GM12865 (cell line): ENCODE data around the gene MEG3.
"Not testable (repeated sequence)": the region's sequence is repeated elsewhere in the genome, so short reads cannot be mapped to it uniquely, and the experiment has no call there.

Experiments
- DNase-seq: peaks from one replicate; pipeline ENCODE4 v3.0.0; 2010; ENCODE audit warnings: low read depth
- H3K4me3 ChIP-seq: 2 replicates; pipeline ENCODE4 v1.5.1; 2011; ENCODE audit warnings: mild to moderate bottlenecking, low read depth, low read length, control low read depth
- TF ChIP-seq, protein P1 (sequence below): IDR thresholded peaks from 2 replicates; pipeline ENCODE4 v1.5.1; 2011; ENCODE audit warnings: low read length, control low read depth, low read depth, inconsistent platforms; ENCODE audit not compliant: insufficient read depth; ENCODE audit errors: missing control alignments

MEG3 gene

GRCh38 chr14:100796946-100797345, 29.0 kb upstream of the MEG3 start:
- no peak for DNase-seq
- TF ChIP-seq, protein P1, sequence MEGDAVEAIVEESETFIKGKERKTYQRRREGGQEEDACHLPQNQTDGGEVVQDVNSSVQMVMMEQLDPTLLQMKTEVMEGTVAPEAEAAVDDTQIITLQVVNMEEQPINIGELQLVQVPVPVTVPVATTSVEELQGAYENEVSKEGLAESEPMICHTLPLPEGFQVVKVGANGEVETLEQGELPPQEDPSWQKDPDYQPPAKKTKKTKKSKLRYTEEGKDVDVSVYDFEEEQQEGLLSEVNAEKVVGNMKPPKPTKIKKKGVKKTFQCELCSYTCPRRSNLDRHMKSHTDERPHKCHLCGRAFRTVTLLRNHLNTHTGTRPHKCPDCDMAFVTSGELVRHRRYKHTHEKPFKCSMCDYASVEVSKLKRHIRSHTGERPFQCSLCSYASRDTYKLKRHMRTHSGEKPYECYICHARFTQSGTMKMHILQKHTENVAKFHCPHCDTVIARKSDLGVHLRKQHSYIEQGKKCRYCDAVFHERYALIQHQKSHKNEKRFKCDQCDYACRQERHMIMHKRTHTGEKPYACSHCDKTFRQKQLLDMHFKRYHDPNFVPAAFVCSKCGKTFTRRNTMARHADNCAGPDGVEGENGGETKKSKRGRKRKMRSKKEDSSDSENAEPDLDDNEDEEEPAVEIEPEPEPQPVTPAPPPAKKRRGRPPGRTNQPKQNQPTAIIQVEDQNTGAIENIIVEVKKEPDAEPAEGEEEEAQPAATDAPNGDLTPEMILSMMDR, result no peak

GRCh38 chr14:100800041-100800440, 25.9 kb upstream of the MEG3 start:
- TF ChIP-seq, protein P1, result no peak
- H3K4me3 ChIP-seq, result no peak overlapping the region
- no peak for DNase-seq

More at GRCh38 chr14:100796946-100797345, 29.0 kb upstream of the MEG3 start:
- H3K4me3 ChIP-seq, result no peak overlapping the region

DNA sequence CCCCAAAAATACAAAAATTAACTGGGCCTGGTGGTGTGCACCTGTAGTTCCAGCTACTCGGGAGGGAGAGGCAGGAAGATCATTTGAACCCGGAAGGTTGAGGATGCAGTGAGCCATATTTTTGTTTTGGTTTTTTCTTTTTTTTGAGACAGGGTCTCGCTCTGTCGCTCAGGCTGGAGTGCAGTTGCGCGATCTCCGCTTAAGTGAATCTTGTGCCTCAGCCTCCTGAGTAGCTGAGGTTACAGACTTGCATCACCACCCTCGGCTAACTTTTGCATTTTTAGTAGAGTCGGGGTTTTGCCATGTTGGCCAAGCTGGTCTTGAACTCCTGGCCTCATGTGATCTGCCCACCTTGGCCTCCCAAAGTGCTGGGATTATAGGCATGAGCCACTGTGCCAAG, 24.5 kb upstream of the MEG3 start:
- DNase-seq, H3K4me3 ChIP-seq: not testable (repeated sequence)

DNA sequence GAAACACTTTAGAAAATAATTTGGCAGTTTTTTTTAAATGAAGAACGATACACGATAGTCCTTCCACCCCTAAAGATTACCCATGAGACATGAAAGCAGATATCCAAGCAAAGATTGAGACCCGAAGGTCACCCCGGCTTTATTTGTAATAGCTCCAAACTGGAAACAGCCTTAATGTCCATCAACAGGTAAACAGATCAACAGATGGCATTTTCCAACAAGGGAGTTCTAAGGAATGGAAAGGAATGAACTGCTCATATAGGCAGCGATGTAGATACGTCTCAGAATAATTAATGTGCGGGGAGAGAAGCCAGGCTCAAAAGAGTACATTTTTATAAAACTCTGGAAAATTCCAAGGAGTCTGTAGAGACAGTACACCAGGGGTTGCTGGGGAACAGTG, 23.7 kb upstream of the MEG3 start:
- H3K4me3 ChIP-seq, result no peak overlapping the region
- TF ChIP-seq, protein P1, result no peak
- DNase-seq, result no peak

DNA sequence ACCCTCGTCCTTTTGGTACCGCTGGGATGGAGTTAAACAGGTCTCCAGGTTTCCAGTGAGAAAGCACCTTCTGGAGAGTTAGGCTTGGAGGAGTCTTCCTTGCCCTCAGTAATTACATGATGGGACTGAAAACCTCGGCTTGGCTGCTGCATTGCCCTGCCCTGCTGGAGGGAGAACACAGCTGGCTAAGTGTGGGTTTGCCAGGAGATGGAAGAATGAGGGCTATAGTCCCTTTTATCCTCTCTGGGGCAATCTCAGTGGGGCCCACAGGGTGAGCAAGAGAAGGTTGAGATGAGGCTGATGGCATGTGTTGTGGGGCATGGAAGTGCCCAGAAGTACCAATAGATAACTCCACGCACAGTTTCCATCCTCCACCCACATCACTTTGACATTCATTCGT, 23.2 kb upstream of the MEG3 start:
- no peak for DNase-seq
- TF ChIP-seq, protein P1, result no peak
- no peak overlapping the region for H3K4me3 ChIP-seq

GRCh38 chr14:100803226-100803625, 22.7 kb upstream of the MEG3 start:
- TF ChIP-seq, protein P1, result no peak

DNA sequence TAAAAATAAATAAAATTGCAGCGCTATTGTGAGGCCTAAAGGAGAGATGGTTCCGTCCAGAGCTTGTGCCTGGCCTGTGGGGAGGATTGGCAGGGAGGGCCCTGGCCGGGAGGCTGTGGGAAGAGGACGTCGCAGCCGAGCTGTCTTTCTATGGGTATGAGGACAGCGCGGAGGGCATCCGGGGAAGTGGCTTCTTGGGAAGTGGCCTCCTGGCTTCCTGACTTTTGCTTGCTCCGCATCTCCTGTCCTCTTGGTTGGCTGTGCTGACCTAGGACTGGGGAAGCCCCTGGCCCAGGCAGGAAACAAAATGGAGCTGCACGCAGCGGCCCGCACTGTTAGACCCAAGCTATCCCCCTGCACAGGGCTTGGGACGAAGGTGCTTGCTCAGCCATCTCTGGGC, 22.2 kb upstream of the MEG3 start:
- DNase-seq, result no peak
- TF ChIP-seq, protein P1, result no peak
- H3K4me3 ChIP-seq, result no peak overlapping the region

More at GRCh38 chr14:100803226-100803625, 22.7 kb upstream of the MEG3 start:
- no peak for DNase-seq
- H3K4me3 ChIP-seq, result no peak overlapping the region
